ENCODE measurements around the gene TOX2.

TOX2 gene

DNA sequence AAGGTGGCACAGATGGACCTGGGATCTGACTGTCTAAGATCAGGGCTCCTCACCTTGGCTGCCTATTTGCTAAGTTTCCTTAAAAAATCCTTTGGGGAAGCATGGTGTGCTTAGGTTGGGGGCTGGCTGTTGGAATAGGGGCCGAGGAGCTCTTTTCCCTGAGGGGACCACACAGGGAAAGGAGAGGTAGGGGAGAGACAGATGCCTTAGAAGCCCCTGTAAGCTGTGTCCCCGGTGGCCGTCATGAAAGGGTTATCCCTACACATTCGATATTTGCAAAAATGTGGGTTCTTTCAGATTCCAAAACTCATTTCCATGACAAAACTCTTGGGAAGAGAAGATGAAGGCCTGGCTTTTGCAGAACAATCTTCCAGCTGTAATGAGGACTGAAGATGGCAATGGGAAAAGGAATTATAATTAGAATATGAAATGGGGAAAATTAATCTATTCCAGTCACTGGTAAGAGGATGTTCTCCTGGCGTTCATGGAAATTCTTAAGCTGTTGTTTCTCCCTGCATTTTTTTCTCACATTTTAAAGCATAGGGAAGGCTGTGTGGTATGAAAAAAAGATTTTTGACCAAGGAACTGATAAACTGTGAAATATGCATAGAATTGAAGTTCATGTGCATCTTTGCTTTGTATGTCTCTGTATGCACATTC is 53.8 kb downstream of the TOX2 start:
- H3K9me3 ChIP-seq: no peaks in the 10 kb centered on the region
- TF ChIP-seq, protein P1, sequence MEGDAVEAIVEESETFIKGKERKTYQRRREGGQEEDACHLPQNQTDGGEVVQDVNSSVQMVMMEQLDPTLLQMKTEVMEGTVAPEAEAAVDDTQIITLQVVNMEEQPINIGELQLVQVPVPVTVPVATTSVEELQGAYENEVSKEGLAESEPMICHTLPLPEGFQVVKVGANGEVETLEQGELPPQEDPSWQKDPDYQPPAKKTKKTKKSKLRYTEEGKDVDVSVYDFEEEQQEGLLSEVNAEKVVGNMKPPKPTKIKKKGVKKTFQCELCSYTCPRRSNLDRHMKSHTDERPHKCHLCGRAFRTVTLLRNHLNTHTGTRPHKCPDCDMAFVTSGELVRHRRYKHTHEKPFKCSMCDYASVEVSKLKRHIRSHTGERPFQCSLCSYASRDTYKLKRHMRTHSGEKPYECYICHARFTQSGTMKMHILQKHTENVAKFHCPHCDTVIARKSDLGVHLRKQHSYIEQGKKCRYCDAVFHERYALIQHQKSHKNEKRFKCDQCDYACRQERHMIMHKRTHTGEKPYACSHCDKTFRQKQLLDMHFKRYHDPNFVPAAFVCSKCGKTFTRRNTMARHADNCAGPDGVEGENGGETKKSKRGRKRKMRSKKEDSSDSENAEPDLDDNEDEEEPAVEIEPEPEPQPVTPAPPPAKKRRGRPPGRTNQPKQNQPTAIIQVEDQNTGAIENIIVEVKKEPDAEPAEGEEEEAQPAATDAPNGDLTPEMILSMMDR (IDR thresholded peaks at IDR 0.05; ENCODE audit: low read depth, low read length): no peak
- no peak for DNase-seq
- no peaks in the 10 kb centered on the region for H3K36me3 ChIP-seq
- H3K27me3 ChIP-seq: no peaks in the 10 kb centered on the region
- no peak overlapping the region for H3K4me3 ChIP-seq (ENCODE audit: low read depth, low read length)
- H3K4me1 ChIP-seq: no peaks in the 10 kb centered on the region

DNA sequence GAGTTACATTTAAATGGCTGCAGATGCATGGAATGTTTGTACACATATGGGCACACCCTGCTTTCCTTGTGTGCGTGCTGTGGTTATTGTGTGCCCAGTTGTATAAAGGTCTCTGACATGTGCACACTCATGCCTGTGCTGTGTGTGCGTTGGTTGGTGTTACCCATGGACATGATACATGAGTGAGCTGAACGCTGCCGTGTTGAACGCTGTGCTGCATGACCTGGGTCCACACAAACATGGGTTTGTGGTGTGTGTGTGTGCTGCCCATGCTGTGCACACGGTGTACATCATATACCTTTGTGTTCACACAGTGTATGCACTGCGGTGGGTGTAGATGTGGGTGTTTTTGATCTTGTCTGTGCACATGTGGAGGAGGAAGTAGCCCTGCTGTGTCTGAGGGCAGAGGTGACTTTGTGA is 54.4 kb downstream of the TOX2 start:
- Histone ChIP-seq H3K4me3 (ENCODE audit: low read depth, low read length) (no peak overlapping the region), H3K27me3 (no peaks in the 10 kb centered on the region), H3K9me3 (no peaks in the 10 kb centered on the region), H3K4me1 (no peaks in the 10 kb centered on the region), H3K36me3 (no peaks in the 10 kb centered on the region)
- no peak for DNase-seq
- TF ChIP-seq, protein P1 (IDR thresholded peaks at IDR 0.05; ENCODE audit: low read depth, low read length): no peak

DNA sequence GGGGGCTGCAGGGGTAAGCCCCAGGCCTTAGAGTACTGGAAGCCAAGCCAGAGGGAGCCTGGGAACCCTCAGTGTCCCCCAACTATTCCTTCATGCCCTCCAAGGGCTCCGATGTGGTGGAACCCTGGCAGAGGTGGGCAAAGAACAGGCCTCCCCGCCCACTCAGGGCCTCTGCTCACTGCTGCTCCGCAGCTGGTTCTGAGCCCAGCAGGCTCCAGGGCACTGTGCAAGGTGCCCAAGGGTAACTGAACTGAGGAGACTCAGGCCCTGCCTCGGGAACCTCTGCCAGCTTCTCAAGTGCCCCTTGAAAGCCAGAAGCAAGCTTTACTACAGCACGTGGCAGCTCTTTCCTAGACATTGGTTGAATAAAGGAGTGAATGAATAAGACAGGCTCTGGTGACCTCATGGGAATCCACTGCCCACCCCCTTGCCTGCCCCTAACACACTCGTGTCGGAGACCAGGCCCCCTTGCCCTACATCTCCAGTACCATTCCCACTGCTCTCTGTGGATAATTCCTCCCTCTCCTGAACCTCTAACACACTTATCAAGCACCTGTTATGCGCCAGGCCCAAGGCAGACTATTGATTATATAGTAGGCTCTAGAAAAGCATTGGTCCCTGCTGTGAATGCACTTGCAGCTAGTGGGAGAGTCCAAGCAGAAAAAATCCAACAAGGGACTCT is 55.0 kb downstream of the TOX2 start:
- no peak for DNase-seq
- no peaks in the 10 kb centered on the region for H3K4me1 ChIP-seq

DNA sequence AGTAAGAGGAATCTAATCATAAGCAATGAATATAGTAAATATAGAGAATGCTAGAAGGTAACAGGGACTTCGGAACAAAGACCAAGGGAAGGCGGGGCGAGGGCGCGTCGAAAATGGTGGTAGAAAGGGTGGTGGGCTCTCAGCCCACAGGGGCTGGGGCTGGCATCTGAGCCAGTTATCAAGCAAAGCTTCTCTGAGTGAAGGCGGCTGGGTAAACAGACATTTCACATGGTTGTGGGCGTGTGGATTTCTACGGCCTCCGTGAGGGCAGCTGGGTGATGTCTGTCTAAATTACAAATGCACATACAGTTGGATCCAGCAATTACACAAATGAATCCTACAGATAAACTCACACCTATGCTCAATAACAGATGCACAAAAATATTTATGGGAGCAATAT is 56.6 kb downstream of the TOX2 start:
- no peak for DNase-seq

More for the DNA sequence above, 55.0 kb downstream of the TOX2 start:
- H3K9me3 ChIP-seq: no peaks in the 10 kb centered on the region
- TF ChIP-seq, protein P1 (IDR thresholded peaks at IDR 0.05; ENCODE audit: low read depth, low read length): no peak
- H3K4me3 ChIP-seq (ENCODE audit: low read depth, low read length): no peak overlapping the region
- H3K36me3 ChIP-seq: no peaks in the 10 kb centered on the region
- H3K27me3 ChIP-seq: no peaks in the 10 kb centered on the region

DNA sequence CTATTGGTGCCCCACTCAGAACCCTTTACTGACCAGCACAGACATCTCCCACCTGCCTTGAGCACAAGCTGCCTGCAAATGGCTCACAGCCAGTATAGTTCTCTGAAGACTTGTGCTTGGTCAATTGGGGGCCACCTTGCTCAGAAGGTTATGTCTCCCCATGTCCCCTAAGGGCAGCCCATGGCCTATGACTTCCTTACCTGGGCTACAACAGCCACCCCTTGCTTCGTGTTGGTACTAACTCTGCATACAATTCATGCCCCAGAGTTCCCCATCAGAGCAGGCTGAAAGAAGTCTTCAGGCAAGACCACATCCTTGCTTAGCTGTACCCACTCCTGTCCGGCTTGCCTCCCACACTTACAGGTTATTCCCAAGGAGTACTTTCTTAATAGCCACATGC is 57.4 kb downstream of the TOX2 start:
- no peaks in the 10 kb centered on the region for H3K4me1 ChIP-seq
- H3K9me3 ChIP-seq: no peaks in the 10 kb centered on the region
- TF ChIP-seq, protein P1 (IDR thresholded peaks at IDR 0.05; ENCODE audit: low read depth, low read length): no peak
- no peak for DNase-seq
- no peak overlapping the region for H3K4me3 ChIP-seq (ENCODE audit: low read depth, low read length)
- H3K36me3 ChIP-seq: no peaks in the 10 kb centered on the region
- no peaks in the 10 kb centered on the region for H3K27me3 ChIP-seq

More for the DNA sequence above, 56.6 kb downstream of the TOX2 start:
- no peaks in the 10 kb centered on the region for H3K27me3 ChIP-seq
- TF ChIP-seq, protein P1 (IDR thresholded peaks at IDR 0.05; ENCODE audit: low read depth, low read length): no peak
- no peaks in the 10 kb centered on the region for H3K4me1 ChIP-seq
- H3K9me3 ChIP-seq: no peaks in the 10 kb centered on the region
- no peaks in the 10 kb centered on the region for H3K36me3 ChIP-seq
- H3K4me3 ChIP-seq (ENCODE audit: low read depth, low read length): no peak overlapping the region

DNA sequence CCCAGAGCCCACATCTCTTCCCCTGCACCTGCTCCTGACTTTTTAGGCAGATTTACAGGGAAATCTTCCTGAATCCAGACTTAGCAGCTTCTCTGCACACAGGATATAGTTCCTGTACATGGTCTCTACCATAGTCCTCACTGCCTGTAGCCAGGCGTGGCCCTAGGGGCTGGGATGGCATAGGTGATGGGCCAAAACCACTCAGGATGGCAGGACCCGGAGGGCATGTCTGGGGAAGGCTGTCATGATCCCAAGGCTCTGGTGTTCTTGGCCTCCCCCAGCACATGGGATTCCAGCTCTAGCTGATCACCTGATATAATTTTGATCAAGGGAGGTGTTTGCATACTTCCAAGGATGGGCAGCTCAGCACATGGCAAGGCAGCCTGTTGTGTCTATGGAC is 58.0 kb downstream of the TOX2 start:
- H3K4me3 ChIP-seq (ENCODE audit: low read depth, low read length): no peak overlapping the region
- TF ChIP-seq, protein P1 (IDR thresholded peaks at IDR 0.05; ENCODE audit: low read depth, low read length): no peak
- no peak for DNase-seq
- H3K9me3 ChIP-seq: no peaks in the 10 kb centered on the region
- no peaks in the 10 kb centered on the region for H3K27me3 ChIP-seq
- H3K36me3 ChIP-seq: no peaks in the 10 kb centered on the region
- H3K4me1 ChIP-seq: no peaks in the 10 kb centered on the region

Data from BE2C (cell line).